Measurements from ENCODE around the gene C9.

DNA sequence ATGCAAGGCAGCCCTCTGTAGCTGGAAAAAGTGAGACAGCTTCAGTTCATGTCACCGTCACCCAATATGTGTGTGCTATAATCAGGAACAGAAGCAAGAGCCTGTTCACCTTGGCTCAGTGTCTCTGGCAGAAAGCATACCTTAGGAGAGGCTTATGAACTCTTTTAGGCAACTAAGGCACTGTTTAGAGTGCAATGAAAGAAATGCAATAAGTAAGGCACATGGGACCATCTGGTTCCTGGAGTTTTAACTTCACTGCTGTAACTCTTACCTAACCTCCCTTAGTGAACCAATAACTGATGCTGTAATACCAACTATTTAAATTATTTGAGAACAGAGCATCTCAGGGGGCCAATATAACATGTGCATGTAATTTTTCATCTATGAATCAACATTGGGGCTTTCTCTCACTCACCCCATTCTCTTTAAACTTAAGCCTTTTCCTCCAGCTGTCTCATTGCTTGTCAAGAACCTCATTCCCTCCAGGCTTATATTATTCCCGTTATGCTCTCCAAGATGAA is 32.4 kb downstream of the C9 start:
- TF ChIP-seq, protein P1, sequence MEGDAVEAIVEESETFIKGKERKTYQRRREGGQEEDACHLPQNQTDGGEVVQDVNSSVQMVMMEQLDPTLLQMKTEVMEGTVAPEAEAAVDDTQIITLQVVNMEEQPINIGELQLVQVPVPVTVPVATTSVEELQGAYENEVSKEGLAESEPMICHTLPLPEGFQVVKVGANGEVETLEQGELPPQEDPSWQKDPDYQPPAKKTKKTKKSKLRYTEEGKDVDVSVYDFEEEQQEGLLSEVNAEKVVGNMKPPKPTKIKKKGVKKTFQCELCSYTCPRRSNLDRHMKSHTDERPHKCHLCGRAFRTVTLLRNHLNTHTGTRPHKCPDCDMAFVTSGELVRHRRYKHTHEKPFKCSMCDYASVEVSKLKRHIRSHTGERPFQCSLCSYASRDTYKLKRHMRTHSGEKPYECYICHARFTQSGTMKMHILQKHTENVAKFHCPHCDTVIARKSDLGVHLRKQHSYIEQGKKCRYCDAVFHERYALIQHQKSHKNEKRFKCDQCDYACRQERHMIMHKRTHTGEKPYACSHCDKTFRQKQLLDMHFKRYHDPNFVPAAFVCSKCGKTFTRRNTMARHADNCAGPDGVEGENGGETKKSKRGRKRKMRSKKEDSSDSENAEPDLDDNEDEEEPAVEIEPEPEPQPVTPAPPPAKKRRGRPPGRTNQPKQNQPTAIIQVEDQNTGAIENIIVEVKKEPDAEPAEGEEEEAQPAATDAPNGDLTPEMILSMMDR (IDR thresholded peaks at IDR 0.05; ENCODE audit: insufficient read depth, low read length, poor library complexity, severe bottlenecking), result no peak
- no peak for TF ChIP-seq EZH2phosphoT487 (conservative IDR thresholded peaks at IDR 0.05; ENCODE audit: low read length)

Data from SU-DHL-6 (cell line).